OCI-LY1 (cell line): Measurements from ENCODE around the gene DGLUCY.

Experiments
- H2AFZ ChIP-seq: fragments of 200-600 bp; sonication (generic), shearing (Covaris generic); 2 replicates; pipeline ENCODE4 v1.6.0; 2014; ENCODE audit warnings: antibody characterized with exemption, mild to moderate bottlenecking, low read length
- H3F3A ChIP-seq: fragments of 200-600 bp; sonication (generic), shearing (Covaris generic); 2 replicates; pipeline ENCODE4 v1.6.0; 2014; ENCODE audit warnings: mild to moderate bottlenecking, antibody characterized with exemption, low read length, moderate library complexity; ENCODE audit not compliant: insufficient read depth
- H3K27ac ChIP-seq: fragments of 200-600 bp; sonication (generic); 2 replicates; pipeline ENCODE4 v1.5.1; 2014; ENCODE audit warnings: low read length, mixed run types, mild to moderate bottlenecking, low read depth; ENCODE audit not compliant: poor library complexity, severe bottlenecking
- H3K27me3 ChIP-seq: fragments of 200-600 bp; sonication (generic); 2 replicates; pipeline ENCODE4 v1.6.0; 2014; ENCODE audit warnings: antibody characterized with exemption, mild to moderate bottlenecking, low read length, moderate library complexity; ENCODE audit not compliant: insufficient read depth
- H3K36me3 ChIP-seq: fragments of 200-600 bp; sonication (generic); 2 replicates; pipeline ENCODE4 v1.6.1; 2014; ENCODE audit warnings: mild to moderate bottlenecking, antibody characterized with exemption, low read length, moderate library complexity, mixed read lengths; ENCODE audit not compliant: insufficient read depth
- H3K4me1 ChIP-seq: fragments of 200-600 bp; sonication (generic); 2 replicates; pipeline ENCODE4 v1.5.1; 2014; ENCODE audit warnings: mild to moderate bottlenecking, low read length, moderate library complexity; ENCODE audit not compliant: insufficient read depth, severe bottlenecking
- H3K4me2 ChIP-seq: fragments of 200-600 bp; sonication (generic), shearing (Covaris generic); 2 replicates; pipeline ENCODE4 v1.6.1; 2014; ENCODE audit warnings: low read length
- H3K4me3 ChIP-seq: fragments of 200-600 bp; sonication (generic); 2 replicates; pipeline ENCODE4 v1.5.1; 2014; ENCODE audit warnings: low read length, low read depth, mild to moderate bottlenecking, mixed read lengths; ENCODE audit not compliant: poor library complexity, severe bottlenecking
- H3K79me2 ChIP-seq: fragments of 200-600 bp; shearing (Covaris generic); 2 replicates; pipeline ENCODE4 v1.6.1; 2016; ENCODE audit warnings: mixed run types, low read length, mixed read lengths; ENCODE audit not compliant: insufficient read depth
- H3K9ac ChIP-seq: fragments of 200-600 bp; sonication (generic), shearing (Covaris generic); 2 replicates; pipeline ENCODE4 v1.6.1; 2014; ENCODE audit warnings: mild to moderate bottlenecking, low read length, mixed read lengths
- H3K9me2 ChIP-seq: fragments of 200-600 bp; sonication (generic), shearing (Covaris generic); 2 replicates; pipeline ENCODE4 v1.6.1; 2014; ENCODE audit warnings: low read depth, mild to moderate bottlenecking, low read length, mixed read lengths
- H3K9me3 ChIP-seq: fragments of 200-600 bp; shearing (Covaris generic); 2 replicates; pipeline ENCODE4 v1.6.1; 2014; ENCODE audit warnings: low read length, mixed read lengths
- H4K20me1 ChIP-seq: fragments of 200-600 bp; sonication (generic), shearing (Covaris generic); 2 replicates; pipeline ENCODE4 v1.6.0; 2016; ENCODE audit warnings: mild to moderate bottlenecking, low read length; ENCODE audit not compliant: insufficient read depth
- CTCF ChIP-seq: fragments of 200-600 bp; sonication (generic), shearing (Covaris generic); IDR thresholded peaks from 2 replicates; pipeline ENCODE4 v1.5.1; 2017; ENCODE audit warnings: mild to moderate bottlenecking, antibody characterized with exemption, low read length, moderate library complexity, mixed read lengths
- EZH2 ChIP-seq: fragments of 200-600 bp; sonication (generic), shearing (Covaris generic); IDR thresholded peaks from 2 replicates; pipeline ENCODE4 v1.8.0; 2017; ENCODE audit warnings: borderline replicate concordance, mixed run types, mild to moderate bottlenecking, antibody characterized with exemption, low read length, moderate library complexity, mixed read lengths

DGLUCY gene

DNA sequence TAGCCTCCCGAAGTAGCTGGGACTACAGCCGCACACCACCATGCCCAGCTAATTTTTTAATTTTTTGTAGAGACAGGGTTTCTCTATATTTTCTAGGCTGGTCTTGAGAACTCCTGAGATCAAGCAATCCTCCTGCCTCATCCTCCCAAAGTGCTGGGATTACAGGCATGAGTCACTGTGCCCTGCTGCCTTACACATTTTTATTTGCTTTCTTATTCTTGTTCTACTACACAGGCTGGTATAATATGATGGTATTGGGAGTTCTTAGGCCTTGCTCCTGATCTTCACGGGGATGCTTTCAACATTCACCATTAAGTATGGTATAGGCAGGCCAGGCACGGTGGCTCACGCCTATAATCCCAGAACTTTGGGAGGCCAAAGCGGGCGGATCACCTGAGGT is 21.2 kb downstream of the DGLUCY start:
- no peak overlapping the region for H3K4me2 ChIP-seq
- no peaks in the 10 kb centered on the region for H3K27me3 ChIP-seq
- no peak overlapping the region for H3K27ac ChIP-seq
- H2AFZ ChIP-seq, result no peak overlapping the region
- no peak overlapping the region for H3K4me3 ChIP-seq
- H3K4me1 ChIP-seq, result no peaks in the 10 kb centered on the region
- no peaks in the 10 kb centered on the region for H3K9me2 ChIP-seq
- no peaks in the 10 kb centered on the region for H3F3A ChIP-seq
- no peaks in the 10 kb centered on the region for H3K79me2 ChIP-seq
- peaks cover 60% of the 10 kb centered on the region for H3K36me3 ChIP-seq
- TF ChIP-seq EZH2 (no peak), CTCF (no peak)
- no peaks in the 10 kb centered on the region for H4K20me1 ChIP-seq
- no peak overlapping the region for H3K9ac ChIP-seq
- H3K9me3 ChIP-seq, result no peaks in the 10 kb centered on the region

DNA sequence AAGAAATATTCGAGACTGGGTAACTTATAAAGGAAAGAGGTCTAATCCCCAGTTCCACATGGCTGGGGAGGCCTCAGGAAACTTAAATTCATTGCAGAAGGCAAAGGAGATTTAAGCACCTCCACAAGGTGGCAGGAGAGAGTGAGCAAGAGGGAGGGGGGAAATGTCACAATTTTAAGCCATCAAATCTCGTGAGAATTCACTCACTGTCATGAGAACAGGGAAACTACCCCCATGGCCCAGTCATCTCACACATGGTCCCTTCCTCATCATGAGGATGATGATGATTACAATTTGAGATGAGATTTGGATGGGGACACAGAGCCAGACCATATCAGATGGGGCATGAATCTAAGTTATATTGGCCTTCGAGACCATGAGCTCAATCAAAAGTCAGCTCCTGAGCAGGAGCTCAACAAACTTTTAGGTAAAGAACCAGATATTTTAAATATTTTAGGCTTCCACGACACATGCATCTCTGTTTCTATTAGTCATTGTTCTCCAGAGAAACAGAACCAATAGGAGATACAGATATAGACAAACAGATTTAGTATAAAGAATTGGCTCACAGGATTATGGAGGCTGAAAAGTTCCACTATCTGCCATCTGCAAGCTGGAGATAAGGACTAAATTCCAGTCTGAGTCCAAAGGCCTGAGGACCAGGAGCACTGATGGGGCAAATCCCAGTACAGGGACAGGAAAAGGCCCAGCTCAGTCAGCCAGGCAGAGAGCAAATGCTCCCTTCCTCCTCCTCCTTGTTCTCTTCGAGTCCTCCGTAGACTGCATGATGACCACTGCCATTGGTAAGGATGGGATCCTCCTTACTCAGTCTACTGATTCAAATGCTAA is 24.9 kb downstream of the DGLUCY start:
- Histone ChIP-seq H3K79me2 (no peaks in the 10 kb centered on the region), H3K36me3 (peaks cover 37% of the 10 kb centered on the region), H3K9me2 (no peaks in the 10 kb centered on the region), H3F3A (no peaks in the 10 kb centered on the region), H3K9me3 (no peaks in the 10 kb centered on the region), H3K4me1 (peaks cover 6% of the 10 kb centered on the region), H4K20me1 (no peaks in the 10 kb centered on the region), H3K27ac (no peak overlapping the region), H3K4me3 (no peak overlapping the region), H3K27me3 (no peaks in the 10 kb centered on the region), H3K4me2 (no peak overlapping the region), H2AFZ (no peak overlapping the region), H3K9ac (no peak overlapping the region)
- no peak for TF ChIP-seq EZH2
- TF ChIP-seq CTCF, result peak; percentile 57

DNA sequence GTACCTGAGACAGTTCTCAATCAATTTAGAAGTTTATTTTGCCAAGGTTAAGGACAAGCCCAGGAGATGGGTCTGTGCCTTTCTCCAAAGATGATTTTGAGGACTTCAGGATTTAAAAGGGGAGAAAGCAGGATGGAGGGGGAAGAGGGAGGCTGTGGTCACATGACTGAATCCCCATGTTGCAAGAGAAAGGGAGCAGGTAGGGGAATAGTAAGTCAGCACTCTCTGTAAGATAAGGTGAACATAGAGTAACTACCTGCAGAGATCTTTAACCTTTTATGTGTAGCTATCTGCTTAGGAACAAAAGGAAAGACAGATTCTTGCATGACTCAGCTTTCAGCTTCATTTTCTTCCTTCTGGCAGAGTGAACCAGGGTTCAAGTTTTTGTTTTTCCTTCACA is 25.9 kb downstream of the DGLUCY start:
- no peak for TF ChIP-seq CTCF
- no peak for TF ChIP-seq EZH2
- H3K9me3 ChIP-seq, result no peaks in the 10 kb centered on the region
- H2AFZ ChIP-seq, result no peak overlapping the region
- H3K9ac ChIP-seq, result no peak overlapping the region
- H3K36me3 ChIP-seq, result peaks cover 39% of the 10 kb centered on the region
- no peaks in the 10 kb centered on the region for H3F3A ChIP-seq
- H3K4me3 ChIP-seq, result no peak overlapping the region
- H3K4me1 ChIP-seq, result peaks cover 6% of the 10 kb centered on the region
- H3K9me2 ChIP-seq, result no peaks in the 10 kb centered on the region
- H3K27me3 ChIP-seq, result no peaks in the 10 kb centered on the region
- no peaks in the 10 kb centered on the region for H4K20me1 ChIP-seq
- no peak overlapping the region for H3K27ac ChIP-seq
- H3K4me2 ChIP-seq, result no peak overlapping the region
- no peaks in the 10 kb centered on the region for H3K79me2 ChIP-seq
